Ureter (tissue), 1 donor: Measurements from ENCODE around the gene ZIC2. TPM values are rescaled to one million over a fixed set of nuclear protein-coding genes. Genes with fewer than 3 reads are reported as not detected.

Experiments
- DNase-seq: peaks from one replicate; pipeline ENCODE4 v3.0.0-alpha.2; 2020; ENCODE audit warnings: low spot score
- total RNA-seq: library from RNA; stranded (reverse); gene quantifications from one replicate; pipeline ENCODE4 v1.2.4, GENCODE V29; 2023
- donor health status: DM: yes; HTN: yes; CAD: no.

The ZIC2 gene
- total RNA-seq, 1 donor from 2014 or later: not detected

GRCh38 chr13:99985886-99986527 lies 4.4 kb downstream of the ZIC2 start:
- no peak for DNase-seq

DNA sequence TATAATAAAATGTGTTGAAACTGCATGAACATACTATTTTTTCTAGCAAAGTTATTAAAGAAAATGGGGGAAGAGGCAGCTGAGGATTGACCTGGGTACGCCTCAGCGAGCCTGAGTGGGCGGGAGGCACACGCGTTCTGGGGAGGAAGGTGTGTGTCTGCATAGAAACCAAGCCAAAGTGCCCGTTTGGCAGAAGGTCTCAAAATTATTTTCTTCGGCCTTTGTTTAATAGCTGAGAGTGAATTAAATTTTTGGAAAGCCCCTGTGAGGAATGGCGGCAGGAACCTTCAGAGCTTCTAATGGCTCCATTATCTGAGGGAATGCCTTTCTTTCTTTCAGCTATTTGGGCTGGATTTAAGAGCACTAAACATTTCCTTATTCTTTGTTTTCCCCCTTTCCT lies 5.2 kb downstream of the ZIC2 start:
- no peak for DNase-seq

- no peak for DNase-seq
Observed at GRCh38 chr13:99987154-99988019, 5.8 kb downstream of the ZIC2 start.

DNA sequence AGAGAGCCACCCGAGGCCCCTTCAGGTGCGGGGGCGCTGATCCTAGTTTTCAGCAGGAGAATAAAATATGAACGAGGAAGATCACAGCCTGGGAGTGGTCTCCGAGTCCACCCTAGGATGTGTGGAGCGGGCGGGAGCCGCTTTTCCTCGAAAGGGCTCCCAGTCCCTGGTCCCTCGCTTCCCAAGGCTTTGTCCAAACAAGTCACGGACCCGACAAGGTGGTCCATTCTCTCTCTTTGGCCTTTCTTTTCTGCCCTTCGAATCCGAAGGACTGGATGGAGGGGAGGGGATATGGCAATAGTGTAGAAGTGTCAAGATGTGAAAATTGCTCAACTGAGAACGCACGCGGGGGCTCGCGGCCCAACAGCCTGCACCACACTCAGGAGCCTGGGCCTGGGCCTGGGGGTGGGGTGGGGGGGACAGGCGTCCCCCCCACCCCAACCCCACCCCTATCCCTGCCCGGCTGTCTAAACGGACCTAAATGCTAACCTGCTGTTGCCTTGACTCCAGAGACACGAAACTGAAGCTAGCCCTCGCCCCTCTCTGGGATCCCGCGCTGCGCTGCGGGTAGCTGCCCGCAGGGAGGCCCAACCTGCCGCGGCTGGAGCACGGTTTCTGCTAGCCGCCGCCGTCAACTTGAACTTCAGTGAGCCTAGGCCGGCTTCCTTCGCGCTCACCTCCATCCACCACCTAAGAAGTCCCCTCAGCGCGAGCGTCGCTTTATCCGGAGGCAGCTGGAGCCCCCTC lies 7.1 kb downstream of the ZIC2 start:
- DNase-seq: no peak

- DNase-seq: no peak
Observed at GRCh38 chr13:99989276-99990125, 7.9 kb downstream of the ZIC2 start.

- DNase-seq: no peak
Observed at GRCh38 chr13:99990126-99990977, 8.8 kb downstream of the ZIC2 start.

DNA sequence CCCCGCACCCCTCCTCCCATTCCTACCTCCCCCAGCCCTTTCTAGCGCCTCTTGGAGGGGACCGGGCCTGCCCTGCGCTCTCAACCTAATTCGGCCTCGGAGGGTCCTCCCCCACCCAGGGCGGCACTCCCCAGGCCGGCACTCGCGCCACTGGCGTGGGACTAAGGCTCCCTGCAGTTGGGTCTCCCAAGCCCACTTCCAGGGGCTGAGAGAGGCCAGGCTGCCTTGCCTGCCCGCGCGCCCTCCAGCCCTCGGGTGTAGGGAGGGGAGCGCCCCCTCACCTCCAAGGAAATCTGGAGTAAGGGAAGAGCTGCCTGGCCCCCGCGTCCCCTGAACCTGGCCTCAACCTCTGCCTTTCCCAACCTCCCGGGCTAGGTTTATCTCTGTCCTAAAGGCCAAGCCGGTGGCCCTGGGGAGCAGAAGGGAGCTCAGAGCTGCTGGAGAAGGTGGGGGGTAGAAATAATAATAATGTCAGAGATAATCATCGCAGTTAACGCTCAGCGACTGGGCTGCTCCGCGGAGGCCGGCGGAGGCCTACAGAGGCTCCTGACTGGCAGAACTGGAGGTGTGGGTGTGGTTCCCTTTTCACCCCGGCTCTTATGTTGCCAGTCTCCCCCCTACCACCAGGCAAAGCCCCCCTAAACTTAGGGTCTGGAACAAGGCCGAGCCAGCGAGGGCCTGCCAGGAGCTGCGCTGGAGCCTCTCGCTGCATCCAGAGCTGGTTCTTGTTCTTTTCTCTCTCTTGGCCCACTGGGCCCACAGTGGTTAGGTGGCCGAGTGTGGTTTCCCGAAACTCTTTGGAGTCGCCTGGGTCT lies 9.6 kb downstream of the ZIC2 start:
- no peak for DNase-seq

GRCh38 chr13:99991828-99992775 lies 10.5 kb downstream of the ZIC2 start:
- no peak for DNase-seq

DNA sequence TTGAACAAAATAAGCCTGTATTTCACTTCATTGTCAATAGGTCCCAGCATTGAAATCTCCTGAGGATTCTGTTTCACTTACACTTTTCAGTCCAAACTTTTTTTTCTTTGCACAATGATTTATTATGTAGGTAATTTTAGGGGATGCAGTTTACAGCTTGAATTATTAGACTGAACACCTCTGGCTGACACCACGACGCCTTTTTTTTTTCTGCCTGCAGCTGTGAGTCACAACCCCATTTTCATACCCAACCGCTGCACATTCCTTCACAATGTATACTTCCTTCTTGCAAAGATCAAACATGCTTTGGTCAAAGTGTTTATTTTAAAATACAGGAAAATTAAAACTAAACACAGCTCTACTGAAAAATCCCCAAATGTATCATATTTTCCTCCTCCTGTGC lies 11.4 kb downstream of the ZIC2 start:
- DNase-seq: no peak

- no peak for DNase-seq
Observed at GRCh38 chr13:99993660-99994637, 12.4 kb downstream of the ZIC2 start.

DNA sequence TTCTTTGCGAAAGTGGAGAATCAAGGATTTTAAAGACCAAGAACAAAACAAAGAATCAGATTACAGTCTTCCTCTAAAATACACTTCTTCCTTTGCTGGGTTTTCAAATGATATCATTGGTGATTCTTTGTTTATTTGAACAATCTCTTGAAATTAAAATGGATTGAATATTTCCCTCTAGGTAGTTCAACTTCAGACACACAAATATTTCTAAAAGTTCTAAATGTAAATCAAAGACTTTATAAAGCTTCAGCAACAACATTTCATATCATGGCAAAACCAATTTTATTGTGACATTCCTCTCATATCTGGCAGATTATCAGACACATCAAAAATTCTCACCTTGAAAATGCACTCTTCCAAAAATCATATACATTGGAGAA lies 13.0 kb downstream of the ZIC2 start:
- DNase-seq: no peak

DNA sequence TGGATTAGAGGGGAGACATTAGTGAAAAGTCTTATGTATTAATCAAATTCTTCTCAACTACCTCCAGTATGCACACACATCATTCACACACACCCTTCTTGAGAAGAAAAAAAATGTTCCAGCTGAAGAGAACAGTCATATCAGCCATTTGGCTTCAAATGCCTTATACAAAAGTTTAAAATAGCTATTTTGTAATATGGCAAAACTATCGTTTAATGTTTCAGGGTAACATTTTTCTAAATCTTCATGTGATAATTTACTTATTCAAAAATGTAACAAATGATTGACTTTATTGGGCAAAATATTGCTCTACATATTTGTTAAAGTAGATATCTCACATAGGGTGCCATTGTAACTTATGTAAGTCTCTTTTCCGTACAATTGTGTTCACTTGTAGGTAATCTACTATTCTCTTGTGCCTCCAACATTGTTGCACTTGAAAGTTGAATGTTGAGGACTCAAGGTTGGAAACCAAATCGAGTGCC lies 13.6 kb downstream of the ZIC2 start:
- no peak for DNase-seq

DNA sequence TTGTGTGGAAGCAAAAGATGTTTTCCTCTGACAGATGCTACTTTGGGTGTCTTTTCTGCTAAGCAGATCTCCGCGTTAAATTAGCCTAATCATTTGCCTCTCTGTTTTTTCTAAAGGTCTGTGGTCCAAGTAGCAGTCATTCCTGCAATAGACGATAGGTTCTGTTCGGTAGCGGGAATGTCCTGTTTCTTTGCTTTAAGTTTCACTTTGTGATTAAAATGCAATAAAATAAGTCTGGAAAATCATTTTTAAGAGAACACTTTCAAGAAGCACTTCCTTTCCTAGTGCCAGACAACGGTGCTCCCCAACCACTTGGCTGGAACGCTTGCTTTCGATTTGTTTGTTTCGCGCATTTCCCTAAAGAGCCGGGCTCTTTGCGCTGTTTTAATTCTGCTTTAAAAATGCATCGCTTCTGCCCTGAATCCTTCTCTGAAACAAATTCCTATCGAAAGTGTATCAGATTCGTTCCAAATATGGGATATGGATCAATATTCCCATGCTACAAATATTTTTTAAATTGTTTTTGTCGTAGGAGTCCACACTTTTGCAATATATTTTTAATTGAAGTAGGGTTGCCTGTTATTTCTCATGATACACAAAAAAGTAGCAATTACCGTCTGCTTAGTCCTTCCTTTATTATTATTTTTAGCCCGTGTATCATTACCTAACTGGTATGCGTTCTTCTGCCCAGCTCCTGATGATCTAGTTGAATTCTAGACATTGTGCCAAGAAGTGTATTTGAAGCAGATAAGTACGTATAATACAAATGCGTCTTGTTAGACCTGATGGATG lies 14.2 kb downstream of the ZIC2 start:
- DNase-seq: no peak

GRCh38 chr13:99996381-99996973 lies 14.9 kb downstream of the ZIC2 start:
- no peak for DNase-seq

DNA sequence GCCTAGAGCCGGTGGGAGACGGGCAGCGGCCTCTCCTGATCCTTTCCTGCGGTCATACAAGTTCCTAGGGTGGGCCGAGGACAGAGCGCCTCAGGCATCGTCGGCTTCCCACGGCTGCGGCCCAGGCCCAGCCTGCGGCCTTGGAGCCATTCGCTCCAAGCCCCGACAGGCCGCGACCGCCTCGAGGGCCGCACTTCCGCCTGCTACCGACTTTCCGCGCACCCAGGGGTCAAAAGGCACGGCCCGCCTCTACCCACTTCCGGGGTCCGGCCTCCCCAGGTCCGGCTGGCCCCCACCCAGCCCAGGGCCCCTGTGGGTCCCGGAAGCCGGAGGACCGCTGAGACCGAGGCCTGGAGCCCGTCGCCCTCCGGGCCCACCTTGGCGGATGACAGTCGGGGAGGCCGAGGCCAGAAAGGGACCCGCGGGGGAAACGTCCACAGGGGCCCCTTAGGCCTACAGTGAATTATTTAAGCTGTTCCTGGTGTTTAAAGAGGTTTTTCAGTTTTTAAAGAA lies 16.2 kb downstream of the ZIC2 start:
- no peak for DNase-seq

GRCh38 chr13:99998261-99998660 lies 16.7 kb downstream of the ZIC2 start:
- no peak for DNase-seq
